IPS-18c (cell line): ENCODE measurements around the gene MED8.
"Not testable (repeated sequence)": the region's sequence is repeated elsewhere in the genome, so short reads cannot be mapped to it uniquely, and the experiment has no call there.

Experiments used
- H3K4me3 ChIP-seq: 2 replicates; pipeline ENCODE4 v1.7.0; 2013; ENCODE audit warnings: low read depth, mild to moderate bottlenecking, low read length, moderate library complexity; ENCODE audit not compliant: insufficient read depth
- H3K9me3 ChIP-seq: one replicate; pipeline ENCODE4 v1.6.1; 2013; ENCODE audit warnings: mild to moderate bottlenecking, low read length, moderate library complexity; ENCODE audit not compliant: control insufficient read depth, insufficient read depth

MED8 gene

GRCh38 chr1:43400441-43400840 is 10.8 kb upstream of the MED8 start:
- not testable (repeated sequence) for H3K4me3 ChIP-seq, H3K9me3 ChIP-seq

DNA sequence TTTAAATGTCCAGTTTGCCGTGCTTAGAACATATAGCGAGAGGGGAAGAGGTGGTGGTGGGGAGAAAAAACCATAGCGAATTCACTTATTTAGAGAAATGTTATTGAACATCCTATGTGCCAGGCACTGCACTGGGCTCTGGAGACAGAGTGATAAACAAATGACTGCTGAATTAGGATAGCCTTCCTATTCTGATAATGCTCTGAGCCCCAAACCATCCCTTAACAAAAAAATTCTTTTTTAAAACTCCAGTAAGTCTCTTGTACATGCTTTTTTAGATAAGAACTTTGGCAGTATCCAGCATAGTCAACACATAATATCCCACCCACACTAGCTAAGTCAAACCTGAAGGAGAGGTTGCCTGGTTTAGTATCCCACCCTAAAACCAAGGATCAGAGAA is 8.6 kb upstream of the MED8 start:
- H3K4me3 ChIP-seq = no peak overlapping the region
- H3K9me3 ChIP-seq = no peaks in the 10 kb centered on the region

DNA sequence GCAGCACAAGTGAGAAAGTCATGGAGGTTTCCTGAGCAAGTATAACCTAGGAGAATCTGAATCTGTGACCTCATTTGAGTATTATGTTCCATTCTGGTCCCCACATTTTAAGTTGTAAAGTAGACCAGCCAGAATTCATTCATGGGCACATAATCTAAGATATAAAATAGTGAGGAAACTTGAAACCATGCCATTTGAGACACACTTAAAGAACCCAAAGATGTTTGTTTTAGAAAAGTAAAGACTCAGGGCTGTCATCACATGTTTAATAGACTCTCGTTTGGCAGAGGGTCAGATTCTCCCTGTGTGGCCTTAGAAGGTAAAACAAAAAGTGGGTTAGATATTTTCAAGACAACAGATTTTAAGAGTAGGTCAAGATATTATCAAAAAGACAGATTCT is 6.5 kb upstream of the MED8 start:
- Histone ChIP-seq H3K9me3 (no peaks in the 10 kb centered on the region), H3K4me3 (no peak overlapping the region)

DNA sequence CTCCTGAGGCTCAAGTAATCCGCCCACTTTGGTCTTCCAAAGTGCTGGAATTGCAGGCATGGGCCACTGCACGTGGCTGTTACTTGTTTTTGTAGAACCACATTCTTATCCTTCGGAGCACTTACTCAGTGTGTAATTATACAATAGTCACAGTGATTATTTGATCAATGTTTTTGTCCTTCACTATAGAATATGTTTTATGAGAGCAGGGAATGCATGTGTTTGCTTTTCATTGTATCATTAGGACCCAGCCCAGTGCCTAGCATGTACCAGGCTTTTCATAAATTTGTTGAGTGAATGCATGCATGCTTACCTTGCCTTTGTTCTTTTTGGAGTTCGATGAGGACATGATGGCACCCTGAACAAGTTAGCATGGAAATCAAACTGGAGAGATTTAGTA is 5.9 kb upstream of the MED8 start:
- no peaks in the 10 kb centered on the region for H3K9me3 ChIP-seq
- H3K4me3 ChIP-seq = no peak overlapping the region

GRCh38 chr1:43392702-43393101 is 3.1 kb upstream of the MED8 start:
- no peaks in the 10 kb centered on the region for H3K9me3 ChIP-seq

DNA sequence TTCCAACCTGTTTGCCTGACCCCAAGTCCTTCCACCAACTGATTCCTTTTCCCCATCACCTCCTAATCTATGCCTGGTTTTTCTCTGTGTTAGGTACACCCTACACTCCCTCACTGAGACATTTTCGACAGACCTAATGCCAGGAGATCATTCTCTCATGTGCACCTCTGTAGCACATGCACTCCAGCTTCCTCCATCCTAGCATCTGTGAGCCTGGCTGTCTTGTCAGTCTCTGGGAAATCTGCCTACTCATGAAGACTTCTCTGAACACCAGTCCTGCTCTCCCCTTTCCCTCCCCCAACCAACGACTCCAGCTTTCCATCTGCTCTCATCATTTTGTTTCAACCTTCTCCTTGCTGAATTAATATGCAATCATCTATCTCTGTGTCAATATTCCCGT is 987 bp downstream of the MED8 start:
- peak overlapping the region; percentile 84 for H3K4me3 ChIP-seq

More at GRCh38 chr1:43392702-43393101, 3.1 kb upstream of the MED8 start:
- no peak overlapping the region for H3K4me3 ChIP-seq

DNA sequence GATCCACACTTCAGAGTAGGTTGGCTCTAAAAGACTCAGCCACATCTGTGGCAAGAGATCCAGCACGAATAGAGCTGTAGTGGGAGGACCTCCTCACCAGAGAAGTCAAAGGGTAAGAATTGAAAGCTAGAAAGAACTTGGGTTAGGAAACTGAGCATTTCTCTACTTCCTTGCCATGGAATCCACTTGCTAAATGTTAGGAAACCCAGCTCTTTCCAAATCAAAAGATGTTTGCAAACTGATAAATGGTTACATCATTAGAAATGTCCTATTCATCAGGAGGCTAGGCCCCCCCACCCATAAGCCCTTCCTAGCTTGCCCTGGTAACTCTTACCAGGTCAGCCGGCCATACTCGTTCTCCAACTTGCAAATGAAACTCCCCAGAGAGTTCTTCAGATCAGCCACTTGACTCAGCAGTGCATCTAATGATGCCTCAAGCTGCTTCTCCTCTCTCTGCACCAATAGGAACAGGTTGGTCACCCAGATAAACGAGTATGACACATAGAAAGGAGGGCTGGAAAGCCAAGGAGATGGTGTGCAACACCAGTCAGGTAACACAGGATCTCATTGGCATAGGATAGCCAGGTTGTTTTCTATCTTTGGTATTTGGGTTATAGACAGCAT is 1.5 kb downstream of the MED8 start:
- Histone ChIP-seq H3K4me3 (no peak overlapping the region), H3K9me3 (no peaks in the 10 kb centered on the region)

More for the DNA sequence above, 987 bp downstream of the MED8 start:
- H3K9me3 ChIP-seq = no peaks in the 10 kb centered on the region

DNA sequence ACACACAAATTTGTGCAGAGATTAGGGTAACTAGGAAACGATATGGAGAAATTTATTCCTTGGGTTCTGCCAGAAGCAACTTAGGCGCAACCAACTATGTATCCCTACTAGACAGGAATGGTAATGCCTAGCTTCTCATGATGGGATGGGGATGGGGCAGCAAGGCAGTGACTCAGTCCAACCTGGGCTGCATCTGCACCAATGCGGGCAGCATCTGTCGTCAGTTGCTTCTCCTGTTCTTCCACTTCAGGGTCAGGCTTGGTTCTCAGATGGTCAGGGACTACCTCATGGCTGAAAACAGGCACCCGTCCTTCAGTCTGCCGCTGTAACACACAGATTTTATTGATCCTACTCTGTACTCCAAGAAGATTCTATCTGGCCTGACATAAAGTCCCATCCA is 2.9 kb downstream of the MED8 start:
- H3K4me3 ChIP-seq = no peak overlapping the region
- no peaks in the 10 kb centered on the region for H3K9me3 ChIP-seq

GRCh38 chr1:43383449-43383848 is 6.2 kb downstream of the MED8 start:
- peaks cover 2% of the 10 kb centered on the region for H3K9me3 ChIP-seq
- H3K4me3 ChIP-seq = no peak overlapping the region

- no peak overlapping the region for H3K4me3 ChIP-seq
- peaks cover 2% of the 10 kb centered on the region for H3K9me3 ChIP-seq
These were observed 7.4 kb downstream of the MED8 start for GRCh38 chr1:43382027-43382779.

DNA sequence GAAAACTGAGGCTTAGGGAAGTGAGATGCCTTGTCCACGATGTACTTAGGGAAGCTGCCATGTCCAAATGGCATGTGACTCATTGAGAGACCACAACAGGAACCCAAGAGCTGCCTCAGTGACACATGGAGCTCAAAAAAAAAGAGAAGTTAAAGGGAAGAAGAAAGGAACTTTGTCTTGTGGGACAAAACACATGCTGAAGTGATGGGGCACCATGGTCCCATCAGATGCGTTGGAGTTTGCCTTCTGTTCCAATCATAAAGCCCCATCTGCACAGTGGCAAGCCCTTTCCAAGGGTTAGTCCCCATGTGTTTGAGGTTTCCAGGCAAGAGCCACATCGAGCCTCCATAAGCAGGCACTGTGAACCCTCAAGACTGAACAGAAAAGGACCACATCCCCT is 8.0 kb downstream of the MED8 start:
- Histone ChIP-seq H3K9me3 (peaks cover 2% of the 10 kb centered on the region), H3K4me3 (no peak overlapping the region)

GRCh38 chr1:43379476-43379875 is 10.1 kb downstream of the MED8 start:
- H3K4me3 ChIP-seq = no peak overlapping the region
- peaks cover 2% of the 10 kb centered on the region for H3K9me3 ChIP-seq

DNA sequence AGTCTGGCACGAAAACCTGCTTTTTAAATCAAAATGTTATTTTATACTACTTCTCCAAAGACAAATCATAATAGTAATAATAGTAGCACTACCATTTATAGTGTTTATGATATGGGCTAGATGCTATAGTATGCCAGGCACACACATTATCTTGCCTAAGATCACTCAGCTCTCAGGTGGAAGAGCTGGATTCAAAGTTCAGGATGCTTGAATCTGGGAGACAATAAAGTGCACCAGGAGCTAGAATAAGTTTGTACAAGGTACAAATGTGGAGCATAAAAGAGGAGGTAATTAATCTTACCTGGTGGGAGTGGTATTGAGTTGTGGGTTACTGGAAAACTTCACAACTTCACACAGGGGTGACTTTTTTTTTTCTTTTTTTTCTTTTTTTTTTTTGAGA is 11.8 kb downstream of the MED8 start:
- Histone ChIP-seq H3K4me3 (no peak overlapping the region), H3K9me3 (peaks cover 2% of the 10 kb centered on the region)

GRCh38 chr1:43376723-43377235 is 12.8 kb downstream of the MED8 start:
- H3K4me3 ChIP-seq = no peak overlapping the region
- H3K9me3 ChIP-seq = peaks cover 2% of the 10 kb centered on the region

GRCh38 chr1:43373066-43373940 is 16.3 kb downstream of the MED8 start:
- Histone ChIP-seq H3K9me3 (no peaks in the 10 kb centered on the region), H3K4me3 (no peak overlapping the region)

GRCh38 chr1:43372172-43372571 is 17.4 kb downstream of the MED8 start:
- no peak overlapping the region for H3K4me3 ChIP-seq
- no peaks in the 10 kb centered on the region for H3K9me3 ChIP-seq

- H3K9me3 ChIP-seq = no peaks in the 10 kb centered on the region
These were observed 19.0 kb downstream of the MED8 start for GRCh38 chr1:43370564-43370963.

DNA sequence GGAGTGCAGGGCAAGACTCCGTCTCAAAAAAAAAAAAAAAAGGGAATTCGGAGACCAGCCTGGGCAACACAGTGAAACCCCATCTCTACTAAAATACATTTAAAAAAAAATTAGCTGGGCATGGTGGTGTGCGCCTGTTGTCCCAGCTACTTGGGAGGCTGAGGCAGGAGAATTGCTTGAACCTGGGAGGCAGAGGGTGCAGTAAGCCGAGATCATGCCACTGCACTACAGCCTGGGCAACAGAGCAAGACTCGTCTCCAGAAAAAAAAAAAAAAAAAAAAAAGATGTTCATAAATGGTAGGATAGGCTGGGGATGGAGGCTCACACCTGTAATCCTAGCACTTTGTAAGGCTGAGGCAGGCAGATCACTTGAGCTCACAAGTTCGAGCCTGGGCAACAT is 19.8 kb downstream of the MED8 start:
- H3K9me3 ChIP-seq, H3K4me3 ChIP-seq: not testable (repeated sequence)

More at GRCh38 chr1:43370564-43370963, 19.0 kb downstream of the MED8 start:
- H3K4me3 ChIP-seq = no peak overlapping the region
